SK-N-SH (cell line): ENCODE data around the gene DNAH3. TPM values are rescaled to one million over a fixed set of nuclear protein-coding genes. Genes with fewer than 3 reads are reported as not detected.
"Not testable (repeated sequence)": the region's sequence is repeated elsewhere in the genome, so short reads cannot be mapped to it uniquely, and the experiment has no call there.

ENCODE experiments used
- CTCF ChIA-PET: fragments of 300-600, 350-600 bp; formaldehyde crosslinking; extraction: SDS; loops from one replicate; lab custom pipeline; 2021; lab: Yijun Ruan, JAX
- POLR2A ChIA-PET: fragments of 350-600 bp; sonication (Branson Sonifier 250); formaldehyde crosslinking; extraction: SDS; loops from one replicate; lab custom pipeline; 2020; ENCODE audit warnings: antibody characterized with exemption, inconsistent platforms; lab: Yijun Ruan, JAX
- DNase-seq: peaks from one replicate; pipeline ENCODE4 v3.0.0; 2012
- H2AFZ ChIP-seq: fragments of 200-600 bp; sonication (generic); 2 replicates; pipeline ENCODE4 v1.8.1; 2016; ENCODE audit warnings: antibody characterized with exemption, mild to moderate bottlenecking, low read depth
- H3F3A ChIP-seq: fragments of 200-600 bp; sonication (generic); replicated peaks from 2 replicates; pipeline ENCODE3; 2016; ENCODE audit warnings: antibody characterized with exemption, mild to moderate bottlenecking; ENCODE audit not compliant: insufficient read depth
- H3K27ac ChIP-seq, 2 experiments: fragments of 200-500 bp in 1 of 2; fragments of 200-600 bp in 1 of 2; sonication (Bioruptor generic) in 1 of 2; sonication (generic), shearing (Covaris generic) in 1 of 2; 2 replicates each; pipeline versions ENCODE4 v1.5.1 to v1.6.1; 2014 to 2016; ENCODE audit warnings: low read depth in 2 of 2, inconsistent platforms in 1 of 2, low read length in 1 of 2, mild to moderate bottlenecking in 1 of 2, mixed read lengths in 1 of 2
- H3K27me3 ChIP-seq: fragments of 200-600 bp; sonication (generic), shearing (Covaris generic); 2 replicates; pipeline ENCODE4 v1.6.1; 2016; ENCODE audit warnings: mixed run types; ENCODE audit not compliant: insufficient read depth
- H3K36me3 ChIP-seq, 2 experiments: fragments of 200-500 bp in 1 of 2; fragments of 200-600 bp in 1 of 2; sonication (Bioruptor generic) in 1 of 2; sonication (generic) in 1 of 2; replicated peaks in 1 of 2; 2 replicates each; pipeline versions ENCODE3 to v1.5.1; 2014 to 2016; ENCODE audit warnings: low read length in 1 of 2, mild to moderate bottlenecking in 1 of 2; ENCODE audit not compliant: insufficient read depth in 2 of 2, control insufficient read depth in 1 of 2
- H3K4me1 ChIP-seq, 2 experiments: fragments of 200-500 bp in 1 of 2; fragments of 200-600 bp in 1 of 2; sonication (Bioruptor generic) in 1 of 2; sonication (generic), shearing (Covaris generic) in 1 of 2; 2 replicates each; pipeline versions ENCODE4 v1.5.1 to v1.6.1; 2014 to 2016; ENCODE audit warnings: low read depth in 1 of 2, low read length in 1 of 2, mixed run types in 1 of 2; ENCODE audit not compliant: insufficient read depth in 2 of 2, control insufficient read depth in 1 of 2
- H3K4me2 ChIP-seq: fragments of 200-600 bp; sonication (generic), shearing (Covaris generic); 2 replicates; pipeline ENCODE4 v1.6.1; 2017; ENCODE audit warnings: mixed run types
- H3K4me3 ChIP-seq, 2 experiments: fragments of 200-500 bp in 1 of 2; fragments of 200-600 bp in 1 of 2; sonication (Bioruptor generic) in 1 of 2; sonication (generic), shearing (Covaris generic) in 1 of 2; 2 replicates each; pipeline versions ENCODE4 v1.5.1 to v1.8.1; 2014 to 2016; ENCODE audit warnings: low read depth in 2 of 2, inconsistent platforms in 1 of 2, low read length in 1 of 2, mild to moderate bottlenecking in 1 of 2, mixed read lengths in 1 of 2, moderate library complexity in 1 of 2
- H3K79me2 ChIP-seq: fragments of 200-600 bp; sonication (generic); 2 replicates; pipeline ENCODE4 v1.8.1; 2017; ENCODE audit warnings: mild to moderate bottlenecking; ENCODE audit not compliant: insufficient read depth
- H3K9ac ChIP-seq: fragments of 200-600 bp; sonication (generic); 2 replicates; pipeline ENCODE4 v1.6.1; 2017; ENCODE audit warnings: mixed run types
- H3K9me2 ChIP-seq: fragments of 200-600 bp; sonication (generic); 2 replicates; pipeline ENCODE4 v1.6.1; 2017; ENCODE audit warnings: mixed run types
- H3K9me3 ChIP-seq: fragments of 200-600 bp; sonication (generic); 2 replicates; pipeline ENCODE4 v1.6.1; 2017; ENCODE audit warnings: mixed run types, mild to moderate bottlenecking, moderate library complexity
- H4K20me1 ChIP-seq: fragments of 200-600 bp; sonication (generic); 2 replicates; pipeline ENCODE4 v1.6.1; 2017; ENCODE audit warnings: mild to moderate bottlenecking, mixed run types; ENCODE audit not compliant: insufficient read depth
- POLR2AphosphoS5 ChIP-seq: IDR thresholded peaks from 2 replicates; pipeline ENCODE4 v1.6.1; 2012; ENCODE audit warnings: low read depth, low read length
- RFX5 ChIP-seq: IDR thresholded peaks from 2 replicates; pipeline ENCODE4 v1.6.1; 2012; ENCODE audit warnings: mild to moderate bottlenecking, improper control_type of control experiment, low read length
- WGBS: methylation state at CpG from one replicate; pipeline ENCODE4 v1.1.6; 2017; ENCODE audit warnings: low lambda C conversion rate; 5-methylcytosine and 5-hydroxymethylcytosine counted together
- polyA plus RNA-seq, 3 experiments: library from polyadenylated mRNA; depleted of rRNA; stranded (reverse); fragments of >200 nt; gene quantifications; 2 replicates each; pipeline ENCODE4 v1.2.3, GENCODE V29; 2012
- TF ChIP-seq, protein P1 (sequence below): fragments of 150-350 bp; IDR thresholded peaks from 2 replicates; pipeline ENCODE4 v1.6.1; 2017; ENCODE audit warnings: antibody characterized with exemption, low read length, low read depth, borderline replicate concordance
- TF ChIP-seq, protein P2 (sequence below): IDR thresholded peaks from 2 replicates; pipeline ENCODE4 v1.6.1; 2012; ENCODE audit warnings: mild to moderate bottlenecking, low read depth, low read length, moderate library complexity
- TF ChIP-seq, protein P3 (sequence below): IDR thresholded peaks from 2 replicates; pipeline ENCODE4; 2012

Gene DNAH3
- polyA plus RNA-seq, 1 of the 3 experiments (the other 2 are of a cell fraction): not detected

DNA sequence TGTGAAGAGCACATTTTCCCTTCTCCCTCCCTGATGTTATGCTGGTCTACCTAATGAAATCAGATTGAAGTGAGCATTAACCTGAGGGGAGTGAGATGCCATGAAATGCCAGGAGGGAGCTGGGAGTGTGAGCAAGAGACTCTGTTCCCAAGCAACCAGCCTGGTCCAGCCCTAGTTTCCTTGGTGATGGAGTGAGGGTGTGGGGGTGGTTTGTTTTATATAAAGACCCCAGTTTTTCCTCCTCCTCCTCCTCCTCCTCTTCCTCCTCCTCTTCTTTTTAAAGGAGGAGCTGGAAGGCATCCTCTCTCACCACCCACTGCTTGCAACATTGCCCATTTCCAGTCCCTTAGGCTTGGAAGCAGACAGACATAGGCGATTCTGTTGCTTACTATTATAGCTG lies 97.1 kb downstream of the DNAH3 start:
- TF ChIP-seq POLR2AphosphoS5: no peak
- TF ChIP-seq, protein P1, sequence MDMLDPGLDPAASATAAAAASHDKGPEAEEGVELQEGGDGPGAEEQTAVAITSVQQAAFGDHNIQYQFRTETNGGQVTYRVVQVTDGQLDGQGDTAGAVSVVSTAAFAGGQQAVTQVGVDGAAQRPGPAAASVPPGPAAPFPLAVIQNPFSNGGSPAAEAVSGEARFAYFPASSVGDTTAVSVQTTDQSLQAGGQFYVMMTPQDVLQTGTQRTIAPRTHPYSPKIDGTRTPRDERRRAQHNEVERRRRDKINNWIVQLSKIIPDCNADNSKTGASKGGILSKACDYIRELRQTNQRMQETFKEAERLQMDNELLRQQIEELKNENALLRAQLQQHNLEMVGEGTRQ: no peak
- TF ChIP-seq, all 33 proteins: peak for 0

DNA sequence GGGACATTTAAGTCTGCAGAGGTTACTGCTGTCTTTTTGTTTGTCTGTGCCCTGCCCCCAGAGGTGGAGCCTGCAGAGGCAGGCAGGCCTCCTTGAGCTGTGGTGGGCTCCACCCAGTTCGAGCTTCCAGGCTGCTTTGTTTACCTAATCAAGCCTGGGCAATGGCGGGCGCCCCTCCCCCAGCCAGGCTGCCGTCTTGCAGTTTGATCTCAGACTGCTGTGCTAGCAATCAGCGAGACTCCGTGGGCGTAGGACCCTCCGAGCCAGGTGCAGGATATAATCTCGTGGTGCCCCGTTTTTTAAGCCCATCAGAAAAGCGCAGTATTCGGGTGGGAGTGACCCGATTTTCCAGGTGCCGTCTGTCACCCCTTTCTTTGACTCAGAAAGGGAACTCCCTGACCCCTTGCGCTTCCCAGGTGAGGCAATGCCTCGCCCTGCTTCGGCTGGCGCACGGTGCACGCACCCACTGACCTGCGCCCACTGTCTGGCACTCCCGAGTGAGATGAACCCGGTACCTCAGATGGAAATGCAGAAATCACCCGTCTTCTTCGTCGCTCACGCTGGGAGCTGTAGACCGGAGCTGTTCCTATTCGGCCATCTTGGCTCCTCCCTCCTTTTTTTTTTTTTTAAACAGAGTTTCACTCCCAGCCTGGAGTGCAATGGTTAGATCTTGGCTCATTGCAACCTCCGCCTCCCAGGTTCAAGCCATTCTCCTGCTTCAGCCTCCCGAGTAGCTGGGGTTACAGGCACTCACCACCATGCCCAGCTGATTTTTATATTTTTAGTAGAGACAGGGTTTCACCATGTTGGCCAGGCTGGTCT lies 102.3 kb downstream of the DNAH3 start:
- H3K9me3 ChIP-seq, H3K4me2 ChIP-seq: not testable (repeated sequence)

More for the DNA sequence above, 97.1 kb downstream of the DNAH3 start:
- Histone ChIP-seq H3K9ac (no peak overlapping the region), H3K4me2 (no peak overlapping the region), H4K20me1 (no peaks in the 10 kb centered on the region), H3K9me3 (no peaks in the 10 kb centered on the region), H3K9me2 (no peaks in the 10 kb centered on the region), H3F3A (no peaks in the 10 kb centered on the region), H2AFZ (no peak overlapping the region), H3K4me1 (no peaks in the 10 kb centered on the region), H3K27ac (no peak overlapping the region), H3K4me3 (no peak overlapping the region), H3K79me2 (no peaks in the 10 kb centered on the region), H3K27me3 (peaks cover 12% of the 10 kb centered on the region; the same call in 1 of the 2 replicates), H3K36me3 (no peaks in the 10 kb centered on the region)
- ChIA-PET CTCF (interaction anchor here (0.7 to 1.0 kb wide), 2 partner anchors 13 to 142 kb away, joined by 3 read pairs; no protein-coding TSS in a partner anchor), POLR2A (no interaction called here)
- 20% methylated on average over 1 of the region's 1 CpG for WGBS
- no peak for DNase-seq

DNA sequence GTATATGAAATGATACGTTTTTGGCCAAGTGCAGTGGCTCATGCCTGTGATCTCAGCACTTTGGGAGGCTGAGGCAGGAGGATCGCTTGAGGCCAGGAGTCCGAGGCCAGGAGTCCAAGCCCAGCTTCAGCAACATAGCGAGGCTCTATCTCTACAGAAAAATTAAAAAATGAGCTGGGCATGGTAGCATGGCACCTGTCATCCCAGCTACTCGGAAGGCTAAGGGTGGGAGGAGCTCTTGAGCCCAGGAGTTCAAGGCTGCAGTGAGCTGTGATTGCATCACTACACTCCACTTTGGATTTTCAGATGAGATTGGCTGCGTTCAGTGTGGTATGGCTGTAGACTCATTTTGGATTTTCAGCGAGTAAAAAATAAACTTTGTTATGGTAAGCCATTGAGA lies 112.4 kb downstream of the DNAH3 start:
- CTCF ChIA-PET: no interaction called here
- DNase-seq: no peak
- no peak overlapping the region for H3K9ac ChIP-seq
- H3F3A ChIP-seq: no peaks in the 10 kb centered on the region
- no peak for TF ChIP-seq RFX5
- TF ChIP-seq, protein P2, sequence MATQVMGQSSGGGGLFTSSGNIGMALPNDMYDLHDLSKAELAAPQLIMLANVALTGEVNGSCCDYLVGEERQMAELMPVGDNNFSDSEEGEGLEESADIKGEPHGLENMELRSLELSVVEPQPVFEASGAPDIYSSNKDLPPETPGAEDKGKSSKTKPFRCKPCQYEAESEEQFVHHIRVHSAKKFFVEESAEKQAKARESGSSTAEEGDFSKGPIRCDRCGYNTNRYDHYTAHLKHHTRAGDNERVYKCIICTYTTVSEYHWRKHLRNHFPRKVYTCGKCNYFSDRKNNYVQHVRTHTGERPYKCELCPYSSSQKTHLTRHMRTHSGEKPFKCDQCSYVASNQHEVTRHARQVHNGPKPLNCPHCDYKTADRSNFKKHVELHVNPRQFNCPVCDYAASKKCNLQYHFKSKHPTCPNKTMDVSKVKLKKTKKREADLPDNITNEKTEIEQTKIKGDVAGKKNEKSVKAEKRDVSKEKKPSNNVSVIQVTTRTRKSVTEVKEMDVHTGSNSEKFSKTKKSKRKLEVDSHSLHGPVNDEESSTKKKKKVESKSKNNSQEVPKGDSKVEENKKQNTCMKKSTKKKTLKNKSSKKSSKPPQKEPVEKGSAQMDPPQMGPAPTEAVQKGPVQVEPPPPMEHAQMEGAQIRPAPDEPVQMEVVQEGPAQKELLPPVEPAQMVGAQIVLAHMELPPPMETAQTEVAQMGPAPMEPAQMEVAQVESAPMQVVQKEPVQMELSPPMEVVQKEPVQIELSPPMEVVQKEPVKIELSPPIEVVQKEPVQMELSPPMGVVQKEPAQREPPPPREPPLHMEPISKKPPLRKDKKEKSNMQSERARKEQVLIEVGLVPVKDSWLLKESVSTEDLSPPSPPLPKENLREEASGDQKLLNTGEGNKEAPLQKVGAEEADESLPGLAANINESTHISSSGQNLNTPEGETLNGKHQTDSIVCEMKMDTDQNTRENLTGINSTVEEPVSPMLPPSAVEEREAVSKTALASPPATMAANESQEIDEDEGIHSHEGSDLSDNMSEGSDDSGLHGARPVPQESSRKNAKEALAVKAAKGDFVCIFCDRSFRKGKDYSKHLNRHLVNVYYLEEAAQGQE: no peak
- TF ChIP-seq, protein P3, sequence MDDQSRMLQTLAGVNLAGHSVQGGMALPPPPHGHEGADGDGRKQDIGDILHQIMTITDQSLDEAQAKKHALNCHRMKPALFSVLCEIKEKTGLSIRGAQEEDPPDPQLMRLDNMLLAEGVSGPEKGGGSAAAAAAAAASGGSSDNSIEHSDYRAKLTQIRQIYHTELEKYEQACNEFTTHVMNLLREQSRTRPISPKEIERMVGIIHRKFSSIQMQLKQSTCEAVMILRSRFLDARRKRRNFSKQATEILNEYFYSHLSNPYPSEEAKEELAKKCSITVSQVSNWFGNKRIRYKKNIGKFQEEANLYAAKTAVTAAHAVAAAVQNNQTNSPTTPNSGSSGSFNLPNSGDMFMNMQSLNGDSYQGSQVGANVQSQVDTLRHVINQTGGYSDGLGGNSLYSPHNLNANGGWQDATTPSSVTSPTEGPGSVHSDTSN: no peak
- no peak for TF ChIP-seq POLR2AphosphoS5
- TF ChIP-seq, all 33 proteins: peak for 0
- H3K27me3 ChIP-seq: no peaks in the 10 kb centered on the region; the same call in 1 of the 2 replicates
- no peak overlapping the region for H3K27ac ChIP-seq
- no peak overlapping the region for H3K4me3 ChIP-seq
- no peaks in the 10 kb centered on the region for H3K9me2 ChIP-seq
- no peak overlapping the region for H3K4me2 ChIP-seq
- no peaks in the 10 kb centered on the region for H3K4me1 ChIP-seq
- H3K79me2 ChIP-seq: no peaks in the 10 kb centered on the region
- H3K36me3 ChIP-seq: no peaks in the 10 kb centered on the region
- POLR2A ChIA-PET: no interaction called here
- no peaks in the 10 kb centered on the region for H3K9me3 ChIP-seq
- no peaks in the 10 kb centered on the region for H4K20me1 ChIP-seq
- WGBS: 43% methylated on average over 7 of the region's 7 CpGs
- no peak overlapping the region for H2AFZ ChIP-seq

More for the DNA sequence above, 102.3 kb downstream of the DNAH3 start:
- H3K27ac ChIP-seq, H3K4me1 ChIP-seq, H2AFZ ChIP-seq, H3K4me3 ChIP-seq, H3K27me3 ChIP-seq, H3K9me2 ChIP-seq, H4K20me1 ChIP-seq, DNase-seq, H3K79me2 ChIP-seq, H3K36me3 ChIP-seq, H3K9ac ChIP-seq, H3F3A ChIP-seq, CTCF ChIA-PET: not testable (repeated sequence)
- POLR2A ChIA-PET: interaction anchor here (0.7 kb wide), 1 partner anchor 138 kb away, joined by 3 read pairs; no protein-coding TSS in a partner anchor
- 48% methylated on average over 24 of the region's 31 CpGs for WGBS
